Medulla oblongata (tissue), 1 donor: ENCODE results near the gene CYP4F2.
"Not testable (repeated sequence)": the region's sequence is repeated elsewhere in the genome, so short reads cannot be mapped to it uniquely, and the experiment has no call there.

Experiments
- DNase-seq: peaks from one replicate; pipeline ENCODE4 v3.0.0-alpha.2; 2015; ENCODE audit errors: extremely low spot score

CYP4F2 gene

GRCh38 chr19:15897738-15898276, at the start of gene CYP4F2:
Gene CYP4F2 (minus strand): TSS chr19:15898074. CDS start chr19:15897611, 463 bp downstream.
- no peak for DNase-seq

GRCh38 chr19:15945301-15945700, 47.4 kb upstream of the CYP4F2 start:
- no peak for DNase-seq

- no peak for DNase-seq
Measured at GRCh38 chr19:15944401-15944800, 46.5 kb upstream of the CYP4F2 start.

GRCh38 chr19:15937771-15938170, 39.9 kb upstream of the CYP4F2 start:
- DNase-seq: no peak

GRCh38 chr19:15936950-15937349, 39.1 kb upstream of the CYP4F2 start:
- no peak for DNase-seq

GRCh38 chr19:15936173-15936572, 38.3 kb upstream of the CYP4F2 start:
- no peak for DNase-seq

- DNase-seq: no peak
Measured at GRCh38 chr19:15935167-15935702, 37.4 kb upstream of the CYP4F2 start.

GRCh38 chr19:15934332-15935078, 36.6 kb upstream of the CYP4F2 start, which contains the start of gene CYP4F11:
Gene CYP4F11 (minus strand): TSS chr19:15934529. CDS start chr19:15934408, 121 bp downstream.
- peak; percentile 63 for DNase-seq

GRCh38 chr19:15933761-15934331, 36.0 kb upstream of the CYP4F2 start:
- not testable (repeated sequence) for DNase-seq

GRCh38 chr19:15928321-15928720, 30.4 kb upstream of the CYP4F2 start:
- DNase-seq: no peak

GRCh38 chr19:15926484-15926883, 28.6 kb upstream of the CYP4F2 start:
- DNase-seq: no peak

- no peak for DNase-seq
Measured at GRCh38 chr19:15923702-15924101, 25.8 kb upstream of the CYP4F2 start.

GRCh38 chr19:15922021-15922420, 24.1 kb upstream of the CYP4F2 start:
- no peak for DNase-seq

- DNase-seq: no peak
Measured at GRCh38 chr19:15919243-15919642, 21.4 kb upstream of the CYP4F2 start.

- no peak for DNase-seq
Measured at GRCh38 chr19:15915109-15915508, 17.2 kb upstream of the CYP4F2 start.

- no peak for DNase-seq
Measured at GRCh38 chr19:15913830-15914229, 16.0 kb upstream of the CYP4F2 start.

GRCh38 chr19:15913384-15913783, 15.5 kb upstream of the CYP4F2 start:
- no peak for DNase-seq

GRCh38 chr19:15911599-15912235, 13.8 kb upstream of the CYP4F2 start:
- DNase-seq: no peak

- DNase-seq: no peak
Measured at GRCh38 chr19:15905026-15905425, 7.2 kb upstream of the CYP4F2 start.

GRCh38 chr19:15902898-15903297, 5.0 kb upstream of the CYP4F2 start:
- DNase-seq: not testable (repeated sequence)

GRCh38 chr19:15902254-15902653, 4.4 kb upstream of the CYP4F2 start:
- DNase-seq: no peak

GRCh38 chr19:15900504-15900903, 2.6 kb upstream of the CYP4F2 start:
- DNase-seq: no peak
